Liver (tissue), 9 donors: ENCODE data around the gene EAPP. TPM values are rescaled to one million over a fixed set of nuclear protein-coding genes. Genes with fewer than 3 reads are reported as not detected.

Source experiments
- DNase-seq: peaks from one replicate; pipeline ENCODE4 v3.0.0-alpha.2; 2017; ENCODE audit warnings: low spot score
- H3K27ac ChIP-seq, 2 donors: one replicate each; pipeline ENCODE4 v1.7.0; 2013; ENCODE audit warnings: inconsistent platforms in 2 of 2, low read length in 2 of 2, control low read depth in 1 of 2, low read depth in 1 of 2, mild to moderate bottlenecking in 1 of 2
- H3K27me3 ChIP-seq, 4 donors: one replicate each; pipeline versions ENCODE4 v1.6.1 to v1.7.0; 2013; ENCODE audit warnings: low read length in 3 of 4, inconsistent platforms in 1 of 4, mild to moderate bottlenecking in 1 of 4, moderate library complexity in 1 of 4; ENCODE audit not compliant: control insufficient read depth in 4 of 4, insufficient read depth in 4 of 4
- H3K36me3 ChIP-seq, 4 donors: one replicate each; pipeline versions ENCODE4 v1.6.1 to v1.7.0; 2013; ENCODE audit warnings: low read length in 3 of 4, mild to moderate bottlenecking in 3 of 4, low read depth in 1 of 4, moderate library complexity in 1 of 4; ENCODE audit not compliant: control insufficient read depth in 4 of 4, insufficient read depth in 3 of 4
- H3K4me1 ChIP-seq, 4 donors: one replicate each; pipeline versions ENCODE4 v1.6.1 to v1.7.0; 2013; ENCODE audit warnings: low read length in 3 of 4, mild to moderate bottlenecking in 3 of 4, moderate library complexity in 1 of 4; ENCODE audit not compliant: control insufficient read depth in 4 of 4, insufficient read depth in 4 of 4
- H3K4me3 ChIP-seq, 3 donors: one replicate each; pipeline versions ENCODE4 v1.6.1 to v1.7.0; 2013; ENCODE audit warnings: low read length in 3 of 3, control low read depth in 1 of 3, low read depth in 1 of 3, mild to moderate bottlenecking in 1 of 3
- H3K9ac ChIP-seq, 2 donors: one replicate each; pipeline ENCODE4 v1.7.0; 2013; ENCODE audit warnings: low read length in 2 of 2, mild to moderate bottlenecking in 2 of 2, moderate library complexity in 2 of 2, control low read depth in 1 of 2, low read depth in 1 of 2
- H3K9me3 ChIP-seq, 4 donors: one replicate each; pipeline versions ENCODE4 v1.6.1 to v1.7.0; 2013; ENCODE audit warnings: low read length in 3 of 4; ENCODE audit not compliant: control insufficient read depth in 4 of 4
- EGR1 ChIP-seq, 2 donors: IDR thresholded peaks; 2 replicates each; pipeline ENCODE4 v1.6.1; 2016 to 2018; ENCODE audit warnings: antibody characterized with exemption in 2 of 2, low read depth in 2 of 2
- FOXA1 ChIP-seq: IDR thresholded peaks from 2 replicates; pipeline ENCODE4 v1.6.1; 2016; ENCODE audit warnings: antibody characterized with exemption
- FOXA2 ChIP-seq: IDR thresholded peaks from 2 replicates; pipeline ENCODE4 v1.6.1; 2016; ENCODE audit warnings: antibody characterized with exemption
- GABPA ChIP-seq, 2 donors: IDR thresholded peaks in 1 of 2; conservative IDR thresholded peaks in 1 of 2; 2 replicates each; pipeline ENCODE4 v1.6.1; 2016; ENCODE audit warnings: antibody characterized with exemption in 2 of 2, mild to moderate bottlenecking in 1 of 2, moderate library complexity in 1 of 2
- HNF4A ChIP-seq, 2 donors: conservative IDR thresholded peaks; 2 replicates each; pipeline ENCODE4 v1.6.1; 2016; ENCODE audit warnings: antibody characterized with exemption in 2 of 2, mild to moderate bottlenecking in 2 of 2
- HNF4G ChIP-seq: IDR thresholded peaks from 2 replicates; pipeline ENCODE4 v1.6.1; 2016; ENCODE audit warnings: antibody characterized with exemption
- JUND ChIP-seq, 2 donors: IDR thresholded peaks; 2 replicates each; pipeline ENCODE4 v1.6.1; 2016; ENCODE audit warnings: antibody characterized with exemption in 2 of 2
- NR2F2 ChIP-seq: IDR thresholded peaks from 2 replicates; pipeline ENCODE4 v1.6.1; 2016; ENCODE audit warnings: antibody characterized with exemption
- RAD21 ChIP-seq, 2 donors: IDR thresholded peaks; 2 replicates each; pipeline ENCODE4 v1.6.1; 2016; ENCODE audit warnings: antibody characterized with exemption in 2 of 2, mild to moderate bottlenecking in 2 of 2
- RXRA ChIP-seq, 2 donors: IDR thresholded peaks; 2 replicates each; pipeline ENCODE4 v1.6.1; 2017 to 2018; ENCODE audit warnings: antibody characterized with exemption in 2 of 2, mild to moderate bottlenecking in 1 of 2
- SP1 ChIP-seq: IDR thresholded peaks from 2 replicates; pipeline ENCODE4 v1.6.1; 2018; ENCODE audit warnings: antibody characterized with exemption, mild to moderate bottlenecking
- TAF1 ChIP-seq: conservative IDR thresholded peaks from 2 replicates; pipeline ENCODE4 v1.6.1; 2016; ENCODE audit warnings: antibody characterized with exemption, mild to moderate bottlenecking
- YY1 ChIP-seq: IDR thresholded peaks from 2 replicates; pipeline ENCODE4 v1.6.1; 2016; ENCODE audit warnings: antibody characterized with exemption, mild to moderate bottlenecking
- WGBS: extraction: QIAGEN DNeasy Blood & Tissue Kit; methylation state at CpG from one replicate; pipeline ENCODE4 v1.1.7; 2013; 5-methylcytosine and 5-hydroxymethylcytosine counted together
- polyA plus RNA-seq, 2 donors: library from polyadenylated mRNA; stranded (reverse) in 1 of 2; unstranded in 1 of 2; fragments of 200-250 nt in 1 of 2; fragments of >200 nt in 1 of 2; fragmentation: Nextera tagmentation in 1 of 2; extraction: Ambion mirVana in 1 of 2; gene quantifications; one replicate each; pipeline versions ENCODE4 v1.2.1 to v1.2.3, GENCODE V29; 2013 to 2015
- total RNA-seq, 2 donors: library from RNA; depleted of rRNA; stranded (reverse); fragments of >200 nt; gene quantifications; one replicate each; pipeline ENCODE4 v1.2.3, GENCODE V29; 2014
- TF ChIP-seq, protein P1 (sequence below): IDR thresholded peaks from 2 replicates; pipeline ENCODE4 v1.6.1; 2016; ENCODE audit warnings: antibody characterized with exemption
- TF ChIP-seq, protein P2 (sequence below): IDR thresholded peaks from 2 replicates; pipeline ENCODE4 v1.6.1; 2016; ENCODE audit warnings: antibody characterized with exemption
- TF ChIP-seq, protein P3 (sequence below): IDR thresholded peaks from 2 replicates; pipeline ENCODE4 v1.6.1; 2016; ENCODE audit warnings: antibody characterized with exemption
- TF ChIP-seq, protein P4 (sequence below): IDR thresholded peaks from 2 replicates; pipeline ENCODE4 v1.6.1; 2016; ENCODE audit warnings: antibody characterized with exemption, mild to moderate bottlenecking
- donor health status: healthy.
- donor health status: healthy.
- donor health status: healthy.
- donor health status: healthy.
- donor health status: healthy.

EAPP gene
- total and polyA plus RNA-seq, 4 donors: 18.5 to 33.4 (median 25.7) TPM

DNA sequence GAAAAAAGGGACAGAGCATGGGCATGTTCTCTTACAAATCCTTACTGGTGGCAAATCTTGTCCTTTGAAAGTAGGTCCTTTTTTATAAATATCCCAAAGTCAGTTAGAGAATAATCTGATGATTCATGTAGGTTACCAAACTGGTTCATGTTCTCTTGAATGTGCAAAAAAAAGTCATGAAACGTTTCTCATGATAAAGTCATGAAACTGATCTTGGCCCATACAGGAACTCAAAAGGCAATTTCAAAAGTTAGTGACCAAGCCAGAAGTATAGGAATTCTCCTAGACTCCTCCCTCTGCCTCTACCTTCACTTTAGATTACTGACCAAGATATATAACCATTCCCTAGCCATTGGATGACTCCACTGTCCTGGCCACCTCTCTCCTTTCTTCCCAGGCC lies 50.2 kb downstream of the EAPP start:
- H3K9me3 ChIP-seq: no peaks in the 10 kb centered on the region
- no peak overlapping the region for H3K9ac ChIP-seq
- H3K36me3 ChIP-seq: no peaks in the 10 kb centered on the region
- no peaks in the 10 kb centered on the region for H3K27me3 ChIP-seq
- TF ChIP-seq, protein P1, sequence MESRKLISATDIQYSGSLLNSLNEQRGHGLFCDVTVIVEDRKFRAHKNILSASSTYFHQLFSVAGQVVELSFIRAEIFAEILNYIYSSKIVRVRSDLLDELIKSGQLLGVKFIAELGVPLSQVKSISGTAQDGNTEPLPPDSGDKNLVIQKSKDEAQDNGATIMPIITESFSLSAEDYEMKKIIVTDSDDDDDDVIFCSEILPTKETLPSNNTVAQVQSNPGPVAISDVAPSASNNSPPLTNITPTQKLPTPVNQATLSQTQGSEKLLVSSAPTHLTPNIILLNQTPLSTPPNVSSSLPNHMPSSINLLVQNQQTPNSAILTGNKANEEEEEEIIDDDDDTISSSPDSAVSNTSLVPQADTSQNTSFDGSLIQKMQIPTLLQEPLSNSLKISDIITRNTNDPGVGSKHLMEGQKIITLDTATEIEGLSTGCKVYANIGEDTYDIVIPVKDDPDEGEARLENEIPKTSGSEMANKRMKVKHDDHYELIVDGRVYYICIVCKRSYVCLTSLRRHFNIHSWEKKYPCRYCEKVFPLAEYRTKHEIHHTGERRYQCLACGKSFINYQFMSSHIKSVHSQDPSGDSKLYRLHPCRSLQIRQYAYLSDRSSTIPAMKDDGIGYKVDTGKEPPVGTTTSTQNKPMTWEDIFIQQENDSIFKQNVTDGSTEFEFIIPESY: no peak
- TF ChIP-seq GABPA (IDR thresholded peaks at IDR 0.05 in 1 of 2, conservative IDR thresholded peaks at IDR 0.05 in 1 of 2): no peak
- no peak for TF ChIP-seq EGR1 (IDR thresholded peaks at IDR 0.05; ENCODE audit: low read depth in 2 of 2)
- TF ChIP-seq SP1: no peak
- no peak for TF ChIP-seq YY1
- TF ChIP-seq TAF1: no peak
- TF ChIP-seq, protein P2, sequence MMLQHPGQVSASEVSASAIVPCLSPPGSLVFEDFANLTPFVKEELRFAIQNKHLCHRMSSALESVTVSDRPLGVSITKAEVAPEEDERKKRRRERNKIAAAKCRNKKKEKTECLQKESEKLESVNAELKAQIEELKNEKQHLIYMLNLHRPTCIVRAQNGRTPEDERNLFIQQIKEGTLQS: no peak
- TF ChIP-seq, protein P3, sequence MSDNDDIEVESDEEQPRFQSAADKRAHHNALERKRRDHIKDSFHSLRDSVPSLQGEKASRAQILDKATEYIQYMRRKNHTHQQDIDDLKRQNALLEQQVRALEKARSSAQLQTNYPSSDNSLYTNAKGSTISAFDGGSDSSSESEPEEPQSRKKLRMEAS: no peak
- no peak for TF ChIP-seq HNF4A (conservative IDR thresholded peaks at IDR 0.05)
- TF ChIP-seq FOXA2: no peak
- TF ChIP-seq, protein P4, sequence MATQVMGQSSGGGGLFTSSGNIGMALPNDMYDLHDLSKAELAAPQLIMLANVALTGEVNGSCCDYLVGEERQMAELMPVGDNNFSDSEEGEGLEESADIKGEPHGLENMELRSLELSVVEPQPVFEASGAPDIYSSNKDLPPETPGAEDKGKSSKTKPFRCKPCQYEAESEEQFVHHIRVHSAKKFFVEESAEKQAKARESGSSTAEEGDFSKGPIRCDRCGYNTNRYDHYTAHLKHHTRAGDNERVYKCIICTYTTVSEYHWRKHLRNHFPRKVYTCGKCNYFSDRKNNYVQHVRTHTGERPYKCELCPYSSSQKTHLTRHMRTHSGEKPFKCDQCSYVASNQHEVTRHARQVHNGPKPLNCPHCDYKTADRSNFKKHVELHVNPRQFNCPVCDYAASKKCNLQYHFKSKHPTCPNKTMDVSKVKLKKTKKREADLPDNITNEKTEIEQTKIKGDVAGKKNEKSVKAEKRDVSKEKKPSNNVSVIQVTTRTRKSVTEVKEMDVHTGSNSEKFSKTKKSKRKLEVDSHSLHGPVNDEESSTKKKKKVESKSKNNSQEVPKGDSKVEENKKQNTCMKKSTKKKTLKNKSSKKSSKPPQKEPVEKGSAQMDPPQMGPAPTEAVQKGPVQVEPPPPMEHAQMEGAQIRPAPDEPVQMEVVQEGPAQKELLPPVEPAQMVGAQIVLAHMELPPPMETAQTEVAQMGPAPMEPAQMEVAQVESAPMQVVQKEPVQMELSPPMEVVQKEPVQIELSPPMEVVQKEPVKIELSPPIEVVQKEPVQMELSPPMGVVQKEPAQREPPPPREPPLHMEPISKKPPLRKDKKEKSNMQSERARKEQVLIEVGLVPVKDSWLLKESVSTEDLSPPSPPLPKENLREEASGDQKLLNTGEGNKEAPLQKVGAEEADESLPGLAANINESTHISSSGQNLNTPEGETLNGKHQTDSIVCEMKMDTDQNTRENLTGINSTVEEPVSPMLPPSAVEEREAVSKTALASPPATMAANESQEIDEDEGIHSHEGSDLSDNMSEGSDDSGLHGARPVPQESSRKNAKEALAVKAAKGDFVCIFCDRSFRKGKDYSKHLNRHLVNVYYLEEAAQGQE: no peak
- TF ChIP-seq FOXA1: no peak
- no peak for DNase-seq
- H3K27ac ChIP-seq: no peak overlapping the region
- 54% methylated on average over 1 of the region's 1 CpG for WGBS
- H3K4me3 ChIP-seq: no peak overlapping the region
- no peaks in the 10 kb centered on the region for H3K4me1 ChIP-seq

DNA sequence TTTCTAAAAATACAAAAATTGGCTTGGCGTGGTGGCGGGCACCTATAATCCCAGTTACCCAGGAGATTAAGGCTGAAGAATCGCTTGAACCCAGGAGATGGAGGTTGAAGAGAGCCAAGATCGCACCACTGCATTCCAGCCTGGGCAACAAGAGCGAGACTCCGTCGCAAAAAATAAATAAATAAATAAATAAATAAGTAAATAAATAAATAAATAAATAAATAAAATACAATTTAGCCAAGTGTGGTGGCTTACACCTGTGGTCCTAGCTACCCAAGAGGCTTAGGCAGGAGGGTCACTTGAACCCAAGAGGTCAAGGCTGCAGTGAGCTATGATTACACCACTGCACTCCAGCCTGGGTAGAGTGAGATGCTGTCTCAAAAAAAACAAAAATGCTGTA lies 51.0 kb downstream of the EAPP start:
- WGBS: 96% methylated on average over 7 of the region's 7 CpGs
- DNase-seq: no peak
- H3K9me3 ChIP-seq: no peaks in the 10 kb centered on the region
- H3K9ac ChIP-seq: no peak overlapping the region
- H3K27me3 ChIP-seq: no peaks in the 10 kb centered on the region
- H3K36me3 ChIP-seq: no peaks in the 10 kb centered on the region
- H3K4me1 ChIP-seq: no peaks in the 10 kb centered on the region
- H3K4me3 ChIP-seq: no peak overlapping the region
- H3K27ac ChIP-seq: no peak overlapping the region
- TF ChIP-seq GABPA (IDR thresholded peaks at IDR 0.05 in 1 of 2, conservative IDR thresholded peaks at IDR 0.05 in 1 of 2) (no peak), FOXA2 (no peak), HNF4A (conservative IDR thresholded peaks at IDR 0.05) (no peak), FOXA1 (no peak), SP1 (no peak), HNF4G (no peak), YY1 (no peak), TAF1 (no peak), NR2F2 (no peak), EGR1 (IDR thresholded peaks at IDR 0.05; ENCODE audit: low read depth in 2 of 2) (no peak), JUND (IDR thresholded peaks at IDR 0.05) (no peak), RXRA (IDR thresholded peaks at IDR 0.05) (no peak), RAD21 (IDR thresholded peaks at IDR 0.05) (no peak)
- TF ChIP-seq, protein P4: no peak
- TF ChIP-seq, protein P1: no peak
- TF ChIP-seq, protein P2: no peak
